Bone marrow (tissue), 2 donors: Measurements from ENCODE around the gene ELF1.
A peak's percentile ranks its signal among the peaks of the same experiment; 100 is the strongest.
"Not testable (repeated sequence)": the region's sequence is repeated elsewhere in the genome, so short reads cannot be mapped to it uniquely, and the experiment has no call there.

Source experiments
- DNase-seq, 2 donors: peaks; one replicate each; lab custom pipeline; 2025; lab: John Stamatoyannopoulos, UW

ELF1 gene

GRCh38 chr13:41042419-41042818 lies 23.3 kb upstream of the ELF1 start:
- not testable (repeated sequence) for DNase-seq

GRCh38 chr13:41040584-41041334 lies 21.6 kb upstream of the ELF1 start:
- DNase-seq, result no peak

GRCh38 chr13:41039746-41040145 lies 20.6 kb upstream of the ELF1 start:
- DNase-seq, result no peak

GRCh38 chr13:41036557-41036956 lies 17.4 kb upstream of the ELF1 start:
- not testable (repeated sequence) for DNase-seq

- peak in 1 of 2 donors; percentile 20 for DNase-seq
These were observed 15.8 kb upstream of the ELF1 start for GRCh38 chr13:41034881-41035280.

GRCh38 chr13:41034382-41034781 lies 15.3 kb upstream of the ELF1 start:
- DNase-seq, result no peak

GRCh38 chr13:41032691-41033376 lies 13.7 kb upstream of the ELF1 start:
- DNase-seq, result peak in 1 of 2 donors; percentile 26

GRCh38 chr13:41029629-41030028 lies 10.5 kb upstream of the ELF1 start:
- no peak for DNase-seq

- DNase-seq, result no peak
These were observed 8.9 kb upstream of the ELF1 start for GRCh38 chr13:41028051-41028450.

GRCh38 chr13:41026788-41027187 lies 7.7 kb upstream of the ELF1 start:
- DNase-seq, result no peak

- no peak for DNase-seq
These were observed 6.4 kb upstream of the ELF1 start for GRCh38 chr13:41025518-41025917.

GRCh38 chr13:41019578-41020347 lies 647 bp upstream of the ELF1 start:
- no peak for DNase-seq

GRCh38 chr13:41018602-41018948 lies 541 bp downstream of the ELF1 start:
- DNase-seq, result no peak

- no peak for DNase-seq
These were observed 1.1 kb downstream of the ELF1 start for GRCh38 chr13:41017817-41018601.

GRCh38 chr13:41017159-41017558 lies 2.0 kb downstream of the ELF1 start:
- DNase-seq, result peak in 1 of 2 donors; percentile 30

GRCh38 chr13:41015920-41016319 lies 3.2 kb downstream of the ELF1 start:
- no peak for DNase-seq

GRCh38 chr13:41013835-41014234 lies 5.3 kb downstream of the ELF1 start:
- DNase-seq, result no peak

- no peak for DNase-seq
These were observed 6.6 kb downstream of the ELF1 start for GRCh38 chr13:41012536-41012935.

- DNase-seq, result no peak
These were observed 7.6 kb downstream of the ELF1 start for GRCh38 chr13:41011382-41011956.

GRCh38 chr13:41008349-41008980 lies 10.7 kb downstream of the ELF1 start:
- peak in 1 of 2 donors; percentile 22 for DNase-seq

GRCh38 chr13:41007744-41008128 lies 11.4 kb downstream of the ELF1 start:
- DNase-seq, result no peak
